GM12878 (cell line): Measurements from ENCODE around the gene NEUROD6.

ENCODE experiments used
- CBX5 ChIP-seq: sonication (generic); IDR thresholded peaks from 2 replicates; pipeline ENCODE4 v1.6.1; 2016; ENCODE audit warnings: low read depth, moderate library complexity, mild to moderate bottlenecking, inconsistent platforms
- CEBPB ChIP-seq, 2 experiments: fragments of 150-350 bp in 1 of 2; IDR thresholded peaks; 2 replicates each; pipeline ENCODE4 v1.6.1; 2012 to 2014; ENCODE audit warnings: low read depth in 2 of 2, low read length in 2 of 2, borderline replicate concordance in 1 of 2, inconsistent platforms in 1 of 2
- HCFC1 ChIP-seq: fragments of 150-350 bp; IDR thresholded peaks from 2 replicates; pipeline ENCODE4 v1.6.1; 2014; ENCODE audit warnings: low read length
- NFYB ChIP-seq: IDR thresholded peaks from 2 replicates; pipeline ENCODE4 v1.6.1; 2011; ENCODE audit warnings: low read depth, mild to moderate bottlenecking, low read length, improper control_type of control experiment, moderate library complexity; ENCODE audit not compliant: insufficient read depth
- POLR2AphosphoS2 ChIP-seq: IDR thresholded peaks from 2 replicates; pipeline ENCODE4 v1.6.1; 2011; ENCODE audit warnings: low read depth, mild to moderate bottlenecking, low read length, improper control_type of control experiment, moderate library complexity
- RCOR1 ChIP-seq: conservative IDR thresholded peaks from 2 replicates; pipeline ENCODE4 v1.6.1; 2012; ENCODE audit warnings: low read depth, low read length, improper control_type of control experiment
- SRF ChIP-seq, 2 experiments: IDR thresholded peaks; 2 replicates each; pipeline ENCODE4 v1.6.1; 2011; ENCODE audit warnings: low read depth in 2 of 2, low read length in 2 of 2, mild to moderate bottlenecking in 1 of 2, moderate library complexity in 1 of 2
- TAF1 ChIP-seq: IDR thresholded peaks from 2 replicates; pipeline ENCODE4 v1.6.1; 2011; ENCODE audit warnings: mild to moderate bottlenecking, low read depth, low read length, borderline replicate concordance
- ZBED1 ChIP-seq: IDR thresholded peaks from 2 replicates; pipeline ENCODE4 v1.6.1; 2016; ENCODE audit warnings: borderline replicate concordance
- TF ChIP-seq, protein P1 (sequence below): fragments of 450-650 bp; IDR thresholded peaks from 2 replicates; pipeline ENCODE4 v1.6.1; 2016; ENCODE audit warnings: mild to moderate bottlenecking

- TF ChIP-seq POLR2AphosphoS2 (no peak), TAF1 (no peak), CEBPB (IDR thresholded peaks at IDR 0.05; ENCODE audit: borderline replicate concordance in 1 of 2, low read depth in 2 of 2, low read length in 2 of 2) (no peak), ZBED1 (no peak), RCOR1 (no peak), NFYB (no peak), CBX5 (no peak), SRF (IDR thresholded peaks at IDR 0.05; ENCODE audit: low read depth in 2 of 2, low read length in 2 of 2) (no peak), HCFC1 (no peak)
- TF ChIP-seq, protein P1, sequence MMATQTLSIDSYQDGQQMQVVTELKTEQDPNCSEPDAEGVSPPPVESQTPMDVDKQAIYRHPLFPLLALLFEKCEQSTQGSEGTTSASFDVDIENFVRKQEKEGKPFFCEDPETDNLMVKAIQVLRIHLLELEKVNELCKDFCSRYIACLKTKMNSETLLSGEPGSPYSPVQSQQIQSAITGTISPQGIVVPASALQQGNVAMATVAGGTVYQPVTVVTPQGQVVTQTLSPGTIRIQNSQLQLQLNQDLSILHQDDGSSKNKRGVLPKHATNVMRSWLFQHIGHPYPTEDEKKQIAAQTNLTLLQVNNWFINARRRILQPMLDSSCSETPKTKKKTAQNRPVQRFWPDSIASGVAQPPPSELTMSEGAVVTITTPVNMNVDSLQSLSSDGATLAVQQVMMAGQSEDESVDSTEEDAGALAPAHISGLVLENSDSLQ: no peak
Observed at GRCh38 chr7:31316876-31317275, 23.6 kb downstream of the NEUROD6 start.
